ENCODE results near the gene MRPS2.
"Not testable (repeated sequence)": the region's sequence is repeated elsewhere in the genome, so short reads cannot be mapped to it uniquely, and the experiment has no call there.

The MRPS2 gene

DNA sequence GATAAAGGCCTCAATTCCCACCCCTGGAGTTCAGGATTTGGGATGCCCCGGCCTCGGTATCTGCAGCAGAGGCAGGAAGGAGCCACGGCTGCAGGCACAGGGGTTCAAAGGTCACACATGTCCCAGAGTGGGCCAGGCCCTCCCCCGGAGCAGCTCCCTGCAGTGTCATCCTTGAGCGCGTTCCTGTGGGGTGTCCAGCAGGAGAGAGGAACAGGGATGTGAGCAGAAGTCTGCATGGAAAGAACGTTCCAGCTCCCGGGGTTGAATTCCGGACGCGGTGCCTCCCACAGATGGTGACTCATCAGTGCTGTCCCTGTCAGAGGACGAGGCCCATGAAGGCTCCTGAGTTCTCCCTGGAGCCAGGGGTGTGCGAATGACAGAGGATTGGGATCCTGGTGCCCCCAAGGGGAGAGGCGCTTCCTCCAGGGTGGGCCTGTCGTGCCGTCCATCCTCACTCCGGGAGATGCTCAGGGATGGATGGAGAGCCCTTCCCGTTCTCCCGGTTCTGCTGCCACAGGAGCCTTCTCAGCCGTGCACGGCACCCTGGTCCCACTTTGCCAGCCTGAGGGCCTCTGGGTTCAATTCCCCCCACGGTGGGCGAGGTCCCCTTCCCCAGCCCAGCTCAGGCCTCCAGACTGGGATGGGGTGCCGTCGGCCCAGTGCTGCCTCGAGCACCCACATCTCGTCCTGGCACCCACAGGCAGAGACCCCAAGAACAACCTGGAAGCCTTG is 23.8 kb downstream of the MRPS2 start:
- Histone ChIP-seq H3K4me3 (no peak overlapping the region), H3K36me3 (no peaks in the 10 kb centered on the region), H3K4me1 (no peaks in the 10 kb centered on the region), H3K27me3 (peaks cover 0 to 61% of the 10 kb centered on the region in 2 donors), H3K9me3 (no peaks in the 10 kb centered on the region), H3K27ac (no peak overlapping the region)
- TF ChIP-seq, protein P1, sequence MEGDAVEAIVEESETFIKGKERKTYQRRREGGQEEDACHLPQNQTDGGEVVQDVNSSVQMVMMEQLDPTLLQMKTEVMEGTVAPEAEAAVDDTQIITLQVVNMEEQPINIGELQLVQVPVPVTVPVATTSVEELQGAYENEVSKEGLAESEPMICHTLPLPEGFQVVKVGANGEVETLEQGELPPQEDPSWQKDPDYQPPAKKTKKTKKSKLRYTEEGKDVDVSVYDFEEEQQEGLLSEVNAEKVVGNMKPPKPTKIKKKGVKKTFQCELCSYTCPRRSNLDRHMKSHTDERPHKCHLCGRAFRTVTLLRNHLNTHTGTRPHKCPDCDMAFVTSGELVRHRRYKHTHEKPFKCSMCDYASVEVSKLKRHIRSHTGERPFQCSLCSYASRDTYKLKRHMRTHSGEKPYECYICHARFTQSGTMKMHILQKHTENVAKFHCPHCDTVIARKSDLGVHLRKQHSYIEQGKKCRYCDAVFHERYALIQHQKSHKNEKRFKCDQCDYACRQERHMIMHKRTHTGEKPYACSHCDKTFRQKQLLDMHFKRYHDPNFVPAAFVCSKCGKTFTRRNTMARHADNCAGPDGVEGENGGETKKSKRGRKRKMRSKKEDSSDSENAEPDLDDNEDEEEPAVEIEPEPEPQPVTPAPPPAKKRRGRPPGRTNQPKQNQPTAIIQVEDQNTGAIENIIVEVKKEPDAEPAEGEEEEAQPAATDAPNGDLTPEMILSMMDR (IDR thresholded peaks at IDR 0.05), result no peak
- peak in 1 of 2 donors; percentile 51 for DNase-seq
- intact Hi-C loops (cut with DNase I; ENCODE audit: low total_unique reads), result no loop called here

DNA sequence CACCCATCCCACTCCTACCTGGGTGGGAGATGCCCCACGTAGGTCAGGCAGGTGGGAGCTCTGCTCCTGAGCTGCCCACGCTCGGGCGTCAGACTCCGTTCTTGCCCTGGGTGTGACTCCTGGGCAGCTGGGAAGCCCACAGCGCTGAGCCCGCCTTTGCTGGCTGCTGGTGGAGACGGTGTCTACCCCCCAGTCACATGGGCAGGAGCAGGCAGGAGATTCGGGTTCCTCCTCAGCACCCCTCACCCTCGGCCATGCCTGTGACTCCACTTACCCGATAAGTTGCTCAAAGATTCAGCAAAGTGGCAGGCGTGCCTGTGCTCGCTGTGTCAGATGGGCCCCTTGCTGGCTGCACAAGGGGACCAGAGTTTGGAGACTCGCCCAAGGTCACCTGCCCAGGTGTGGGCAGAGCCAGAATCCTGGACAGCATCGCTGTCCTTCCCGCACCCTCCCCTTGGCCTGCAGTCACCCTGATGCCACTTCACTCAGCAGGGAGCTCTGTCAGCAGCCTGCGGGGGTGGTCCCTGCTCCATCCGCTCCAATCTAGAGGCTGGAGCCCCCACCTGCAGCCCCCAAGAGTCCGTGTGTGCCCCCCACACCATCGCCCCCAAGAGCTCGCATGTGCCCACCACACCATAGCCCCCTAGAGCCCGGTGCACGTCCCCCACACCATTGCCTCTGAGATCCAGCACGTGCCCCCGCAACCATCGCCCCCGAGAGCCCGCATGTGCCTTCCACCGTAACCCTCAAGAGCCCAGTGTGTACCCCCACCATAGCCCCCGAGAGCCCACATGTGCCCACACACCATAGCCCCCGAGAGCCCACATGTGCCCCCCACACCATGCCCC is 25.0 kb downstream of the MRPS2 start:
- Histone ChIP-seq H3K4me1 (no peaks in the 10 kb centered on the region), H3K36me3 (no peaks in the 10 kb centered on the region), H3K4me3 (no peak overlapping the region), H3K27ac (no peak overlapping the region), H3K9me3 (peaks cover 0 to 5% (median 3%) of the 10 kb centered on the region in 3 donors), H3K27me3 (peaks cover 0 to 66% of the 10 kb centered on the region in 2 donors)
- peak in 1 of 2 donors; percentile 51 for DNase-seq
- TF ChIP-seq, protein P1 (IDR thresholded peaks at IDR 0.05), result no peak
- intact Hi-C loops (cut with DNase I; ENCODE audit: low total_unique reads), result no loop called here

DNA sequence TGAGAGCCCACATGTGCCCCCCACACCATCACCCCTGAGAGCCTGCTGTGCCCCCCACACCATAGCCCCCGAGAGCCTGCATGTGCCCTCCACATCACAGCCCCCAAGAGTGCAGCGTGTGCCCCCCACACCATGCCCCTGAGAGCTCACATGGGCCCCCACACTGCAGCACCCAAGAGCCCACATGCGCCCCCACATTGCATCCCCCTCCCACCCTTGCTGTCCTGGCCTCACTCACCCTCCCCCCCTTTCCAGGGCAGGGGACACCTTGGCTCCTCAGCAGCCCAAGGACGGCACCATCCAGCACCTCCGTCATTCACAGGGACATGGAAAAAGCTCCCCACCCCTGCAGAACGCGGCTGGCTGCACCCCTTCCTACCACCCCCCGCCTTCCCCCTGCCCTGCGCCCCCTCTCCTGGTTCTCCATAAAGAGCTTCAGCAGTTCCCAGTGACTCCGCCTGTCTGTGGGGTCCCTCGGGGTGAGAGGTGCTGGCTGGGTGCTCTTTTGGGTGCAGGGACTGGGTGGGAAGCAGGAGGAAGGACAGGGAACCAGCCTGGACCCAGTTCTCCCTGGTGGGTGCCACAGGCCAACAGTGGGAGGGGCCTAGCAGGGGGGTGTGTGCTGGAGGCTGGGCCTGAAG is 25.7 kb downstream of the MRPS2 start:
- Histone ChIP-seq H3K4me3 (no peak overlapping the region), H3K27ac (no peak overlapping the region), H3K9me3 (peaks cover 0 to 5% (median 3%) of the 10 kb centered on the region in 3 donors), H3K36me3 (no peaks in the 10 kb centered on the region), H3K4me1 (no peaks in the 10 kb centered on the region), H3K27me3 (peaks cover 0 to 70% of the 10 kb centered on the region in 2 donors)
- intact Hi-C loops (cut with DNase I; ENCODE audit: low total_unique reads), result no loop called here
- TF ChIP-seq, protein P1 (IDR thresholded peaks at IDR 0.05), result no peak
- peak in 1 of 2 donors; percentile 45 for DNase-seq

DNA sequence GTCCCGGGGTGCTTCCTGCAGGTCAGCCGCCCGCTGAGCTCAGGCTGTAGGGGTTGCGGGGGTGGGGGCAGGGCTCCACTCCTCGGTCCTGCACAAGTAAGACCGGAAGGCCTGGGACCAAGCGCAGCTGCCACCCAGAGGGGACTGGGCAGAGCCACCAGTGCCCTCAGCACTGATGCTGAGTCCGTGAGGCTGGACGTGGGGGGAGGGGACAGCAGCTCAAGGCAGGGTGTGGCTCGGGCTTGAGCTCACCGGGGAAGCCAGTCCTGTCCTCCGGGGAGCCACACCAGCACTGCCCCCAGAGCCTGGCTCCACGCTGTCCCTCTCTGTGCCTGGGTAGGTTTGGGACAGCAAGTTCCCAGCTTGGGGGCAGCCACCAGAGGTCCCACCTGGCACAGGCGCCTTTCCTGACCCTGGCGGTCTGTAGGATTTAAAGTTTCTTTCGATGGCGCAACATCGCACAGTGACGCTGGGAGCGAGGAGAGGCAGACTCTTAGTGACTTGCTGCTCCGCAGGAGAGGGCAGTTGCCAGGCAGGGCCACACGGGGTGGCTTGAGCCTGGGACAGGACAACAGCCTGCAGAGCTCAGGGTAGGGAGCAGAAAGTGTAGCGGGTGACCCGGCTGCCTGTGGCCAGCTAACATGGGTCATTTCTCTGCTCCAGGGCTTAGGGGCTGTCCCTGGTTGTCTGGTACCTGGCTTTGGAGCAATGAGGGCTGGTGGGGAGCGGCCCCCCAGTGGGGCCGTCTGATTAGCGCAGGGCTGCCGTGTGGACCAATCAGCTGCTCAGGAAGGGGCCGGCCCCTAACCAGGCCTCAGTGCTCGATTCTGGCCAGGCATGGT is 26.5 kb downstream of the MRPS2 start:
- DNase-seq, result peak in 1 of 2 donors; percentile 57
- no peaks in the 10 kb centered on the region for H3K4me1 ChIP-seq
- H3K9me3 ChIP-seq, result peaks cover 0 to 5% (median 3%) of the 10 kb centered on the region in 3 donors
- no peaks in the 10 kb centered on the region for H3K36me3 ChIP-seq
- intact Hi-C loops (cut with DNase I; ENCODE audit: low total_unique reads), result no loop called here
- peaks cover 0 to 71% of the 10 kb centered on the region in 2 donors for H3K27me3 ChIP-seq
- H3K4me3 ChIP-seq, result no peak overlapping the region
- no peak overlapping the region for H3K27ac ChIP-seq
- TF ChIP-seq, protein P1 (IDR thresholded peaks at IDR 0.05), result no peak

DNA sequence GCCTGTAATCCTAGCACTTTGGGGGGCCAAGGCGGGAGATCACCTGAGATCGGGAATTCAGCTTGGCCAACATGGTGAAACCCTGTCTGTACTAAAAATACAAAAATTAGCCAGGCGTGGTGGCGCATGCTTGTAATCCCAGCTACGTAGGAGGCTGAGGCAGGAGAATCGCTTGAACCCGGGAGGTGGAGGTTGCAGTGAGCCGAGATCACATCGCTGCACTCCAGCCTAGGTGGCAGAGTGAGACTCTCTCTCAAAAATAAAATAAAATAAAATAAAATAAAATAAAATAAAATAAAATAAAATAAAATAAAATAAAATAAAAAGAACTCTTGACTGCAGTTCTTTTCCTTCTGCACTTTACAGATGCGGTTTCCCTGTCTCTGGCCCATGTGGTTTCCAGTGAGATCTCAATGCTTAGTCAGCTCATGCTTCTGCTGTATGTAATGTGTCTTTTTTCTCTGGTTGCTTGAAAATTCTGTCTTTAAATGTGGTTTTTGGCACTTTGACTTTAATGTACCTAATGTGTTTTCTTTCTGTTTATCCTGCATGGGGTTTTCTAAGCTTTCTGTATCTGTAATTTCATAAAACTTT is 28.5 kb downstream of the MRPS2 start:
- intact Hi-C loops (cut with DNase I; ENCODE audit: low total_unique reads); H3K4me1 ChIP-seq; H3K4me3 ChIP-seq; H3K27ac ChIP-seq; H3K36me3 ChIP-seq; H3K9me3 ChIP-seq: not testable (repeated sequence)
- peak in 1 of 2 donors; percentile 44 for DNase-seq
- H3K27me3 ChIP-seq, result peaks cover 0 to 63% of the 10 kb centered on the region in 2 donors
